HL-60 (cell line): Measurements from ENCODE around the gene LRRN4CL.

Source experiments
- GABPA ChIP-seq: IDR thresholded peaks from 2 replicates; pipeline ENCODE4 v1.6.1; 2012; ENCODE audit warnings: low read depth
- POLR2AphosphoS5 ChIP-seq: IDR thresholded peaks from 2 replicates; pipeline ENCODE4 v1.6.1; 2012; ENCODE audit warnings: low read depth
- SPI1 ChIP-seq: IDR thresholded peaks from 2 replicates; pipeline ENCODE4 v1.6.1; 2012; ENCODE audit warnings: low read depth, mild to moderate bottlenecking, borderline replicate concordance
- TF ChIP-seq, protein P1 (sequence below): IDR thresholded peaks from one replicate; pipeline ENCODE4 v1.5.1; 2011; ENCODE audit warnings: low read length, control low read depth, inconsistent platforms; ENCODE audit not compliant: insufficient read depth
- TF ChIP-seq, protein P2 (sequence below): IDR thresholded peaks from 2 replicates; pipeline ENCODE4 v1.6.1; 2012; ENCODE audit warnings: low read depth; ENCODE audit not compliant: insufficient replicate concordance

DNA sequence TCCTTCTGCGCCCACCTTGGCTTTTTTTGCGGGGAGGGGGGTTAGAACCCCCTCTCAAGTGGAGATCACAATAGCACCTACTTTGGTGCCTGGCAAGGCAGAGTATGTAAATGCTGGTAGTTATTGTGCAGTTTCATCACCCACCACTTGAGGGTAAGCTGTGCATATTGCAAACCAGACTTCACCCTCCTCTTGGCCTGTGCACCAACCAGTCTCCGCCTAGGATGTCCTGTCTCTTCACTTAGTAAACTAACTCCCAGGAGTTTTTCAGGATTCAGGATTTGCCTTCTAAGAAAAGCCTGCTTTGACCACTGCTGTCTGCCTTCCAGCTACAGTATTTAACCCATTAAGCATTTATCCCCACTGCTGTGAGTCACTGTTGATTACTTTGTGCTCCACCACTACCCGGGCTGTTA, 8.5 kb downstream of the LRRN4CL start:
- TF ChIP-seq SPI1 (no peak), POLR2AphosphoS5 (no peak), GABPA (no peak)
- TF ChIP-seq, protein P1, sequence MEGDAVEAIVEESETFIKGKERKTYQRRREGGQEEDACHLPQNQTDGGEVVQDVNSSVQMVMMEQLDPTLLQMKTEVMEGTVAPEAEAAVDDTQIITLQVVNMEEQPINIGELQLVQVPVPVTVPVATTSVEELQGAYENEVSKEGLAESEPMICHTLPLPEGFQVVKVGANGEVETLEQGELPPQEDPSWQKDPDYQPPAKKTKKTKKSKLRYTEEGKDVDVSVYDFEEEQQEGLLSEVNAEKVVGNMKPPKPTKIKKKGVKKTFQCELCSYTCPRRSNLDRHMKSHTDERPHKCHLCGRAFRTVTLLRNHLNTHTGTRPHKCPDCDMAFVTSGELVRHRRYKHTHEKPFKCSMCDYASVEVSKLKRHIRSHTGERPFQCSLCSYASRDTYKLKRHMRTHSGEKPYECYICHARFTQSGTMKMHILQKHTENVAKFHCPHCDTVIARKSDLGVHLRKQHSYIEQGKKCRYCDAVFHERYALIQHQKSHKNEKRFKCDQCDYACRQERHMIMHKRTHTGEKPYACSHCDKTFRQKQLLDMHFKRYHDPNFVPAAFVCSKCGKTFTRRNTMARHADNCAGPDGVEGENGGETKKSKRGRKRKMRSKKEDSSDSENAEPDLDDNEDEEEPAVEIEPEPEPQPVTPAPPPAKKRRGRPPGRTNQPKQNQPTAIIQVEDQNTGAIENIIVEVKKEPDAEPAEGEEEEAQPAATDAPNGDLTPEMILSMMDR: peak; percentile 78
- TF ChIP-seq, protein P2, sequence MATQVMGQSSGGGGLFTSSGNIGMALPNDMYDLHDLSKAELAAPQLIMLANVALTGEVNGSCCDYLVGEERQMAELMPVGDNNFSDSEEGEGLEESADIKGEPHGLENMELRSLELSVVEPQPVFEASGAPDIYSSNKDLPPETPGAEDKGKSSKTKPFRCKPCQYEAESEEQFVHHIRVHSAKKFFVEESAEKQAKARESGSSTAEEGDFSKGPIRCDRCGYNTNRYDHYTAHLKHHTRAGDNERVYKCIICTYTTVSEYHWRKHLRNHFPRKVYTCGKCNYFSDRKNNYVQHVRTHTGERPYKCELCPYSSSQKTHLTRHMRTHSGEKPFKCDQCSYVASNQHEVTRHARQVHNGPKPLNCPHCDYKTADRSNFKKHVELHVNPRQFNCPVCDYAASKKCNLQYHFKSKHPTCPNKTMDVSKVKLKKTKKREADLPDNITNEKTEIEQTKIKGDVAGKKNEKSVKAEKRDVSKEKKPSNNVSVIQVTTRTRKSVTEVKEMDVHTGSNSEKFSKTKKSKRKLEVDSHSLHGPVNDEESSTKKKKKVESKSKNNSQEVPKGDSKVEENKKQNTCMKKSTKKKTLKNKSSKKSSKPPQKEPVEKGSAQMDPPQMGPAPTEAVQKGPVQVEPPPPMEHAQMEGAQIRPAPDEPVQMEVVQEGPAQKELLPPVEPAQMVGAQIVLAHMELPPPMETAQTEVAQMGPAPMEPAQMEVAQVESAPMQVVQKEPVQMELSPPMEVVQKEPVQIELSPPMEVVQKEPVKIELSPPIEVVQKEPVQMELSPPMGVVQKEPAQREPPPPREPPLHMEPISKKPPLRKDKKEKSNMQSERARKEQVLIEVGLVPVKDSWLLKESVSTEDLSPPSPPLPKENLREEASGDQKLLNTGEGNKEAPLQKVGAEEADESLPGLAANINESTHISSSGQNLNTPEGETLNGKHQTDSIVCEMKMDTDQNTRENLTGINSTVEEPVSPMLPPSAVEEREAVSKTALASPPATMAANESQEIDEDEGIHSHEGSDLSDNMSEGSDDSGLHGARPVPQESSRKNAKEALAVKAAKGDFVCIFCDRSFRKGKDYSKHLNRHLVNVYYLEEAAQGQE: no peak
